ENCODE data around the gene SLC27A1. TPM values are rescaled to one million over a fixed set of nuclear protein-coding genes. Genes with fewer than 3 reads are reported as not detected.

SLC27A1 gene
- polyA plus RNA-seq = 1 to 10 TPM; 5.4 to 8.7 TPM

- Histone ChIP-seq H3K9me3 (ENCODE audit: control insufficient read depth in 2 of 2, insufficient read depth in 1 of 2, low read depth in 1 of 2, low read length in 1 of 2) (no peaks in the 10 kb centered on the region), H3K4me1 (ENCODE audit: control insufficient read depth in 2 of 2, insufficient read depth in 2 of 2, low read length in 1 of 2) (peaks cover 0 to 14% of the 10 kb centered on the region in 2 donors), H3K27me3 (ENCODE audit: control insufficient read depth in 1 of 2, insufficient read depth in 2 of 2, low read length in 2 of 2) (no peaks in the 10 kb centered on the region), H3K27ac (ENCODE audit: low read depth in 2 of 2, low read length in 1 of 2) (peak within 1 kb of the TSS; percentile 90 to 97), H3K4me3 (ENCODE audit: low read depth in 1 of 2, low read length in 2 of 2) (peak within 1 kb of the TSS; percentile 58 to 82), H3K36me3 (ENCODE audit: control insufficient read depth in 2 of 2, insufficient read depth in 2 of 2, low read length in 1 of 2) (no peaks in the 10 kb centered on the region)
- 0% methylated on average over 50 to 67 of the region's 67 CpGs for WGBS, 2 donors
These were observed at the start of gene SLC27A1 for GRCh38 chr19:17470068-17470841. SLC27A1 (plus strand) TSS chr19:17470524; CDS start chr19:17470541, 17 bp downstream.

- Histone ChIP-seq H3K9me3 (ENCODE audit: control insufficient read depth in 2 of 2, insufficient read depth in 1 of 2, low read depth in 1 of 2, low read length in 1 of 2) (no peaks in the 10 kb centered on the region), H3K4me1 (ENCODE audit: control insufficient read depth in 2 of 2, insufficient read depth in 2 of 2, low read length in 1 of 2) (peaks cover 0 to 2% of the 10 kb centered on the region in 2 donors), H3K36me3 (ENCODE audit: control insufficient read depth in 2 of 2, insufficient read depth in 2 of 2, low read length in 1 of 2) (peaks cover 0 to 8% of the 10 kb centered on the region in 2 donors), H3K27me3 (ENCODE audit: control insufficient read depth in 1 of 2, insufficient read depth in 2 of 2, low read length in 2 of 2) (no peaks in the 10 kb centered on the region), H3K4me3 (ENCODE audit: low read depth in 1 of 2, low read length in 2 of 2) (no peak overlapping the region), H3K27ac (ENCODE audit: low read depth in 2 of 2, low read length in 1 of 2) (no peak overlapping the region)
- WGBS, 2 donors = 97 to 99% methylated on average over 4 of the region's 4 CpGs
These were observed 48.4 kb upstream of the SLC27A1 start for GRCh38 chr19:17421942-17422341.

GRCh38 chr19:17423429-17424208, 46.7 kb upstream of the SLC27A1 start:
- Histone ChIP-seq H3K27ac (ENCODE audit: low read depth in 2 of 2, low read length in 1 of 2) (no peak overlapping the region), H3K4me3 (ENCODE audit: low read depth in 1 of 2, low read length in 2 of 2) (no peak overlapping the region)
- WGBS, 2 donors = 87 to 91% methylated on average over 20 of the region's 20 CpGs

GRCh38 chr19:17424743-17425365, 45.5 kb upstream of the SLC27A1 start:
- Histone ChIP-seq H3K27me3 (ENCODE audit: control insufficient read depth in 1 of 2, insufficient read depth in 2 of 2, low read length in 2 of 2) (no peaks in the 10 kb centered on the region), H3K4me3 (ENCODE audit: low read depth in 1 of 2, low read length in 2 of 2) (no peak overlapping the region), H3K4me1 (ENCODE audit: control insufficient read depth in 2 of 2, insufficient read depth in 2 of 2, low read length in 1 of 2) (peaks cover 0 to 2% of the 10 kb centered on the region in 2 donors), H3K9me3 (ENCODE audit: control insufficient read depth in 2 of 2, insufficient read depth in 1 of 2, low read depth in 1 of 2, low read length in 1 of 2) (no peaks in the 10 kb centered on the region), H3K27ac (ENCODE audit: low read depth in 2 of 2, low read length in 1 of 2) (no peak overlapping the region), H3K36me3 (ENCODE audit: control insufficient read depth in 2 of 2, insufficient read depth in 2 of 2, low read length in 1 of 2) (peaks cover 0 to 8% of the 10 kb centered on the region in 2 donors)
- 36 to 37% methylated on average over 27 of the region's 27 CpGs for WGBS, 2 donors

More at GRCh38 chr19:17423429-17424208, 46.7 kb upstream of the SLC27A1 start:
- H3K27me3 ChIP-seq (ENCODE audit: control insufficient read depth in 1 of 2, insufficient read depth in 2 of 2, low read length in 2 of 2) = no peaks in the 10 kb centered on the region
- H3K4me1 ChIP-seq (ENCODE audit: control insufficient read depth in 2 of 2, insufficient read depth in 2 of 2, low read length in 1 of 2) = peaks cover 0 to 2% of the 10 kb centered on the region in 2 donors
- no peaks in the 10 kb centered on the region for H3K9me3 ChIP-seq (ENCODE audit: control insufficient read depth in 2 of 2, insufficient read depth in 1 of 2, low read depth in 1 of 2, low read length in 1 of 2)
- peaks cover 0 to 8% of the 10 kb centered on the region in 2 donors for H3K36me3 ChIP-seq (ENCODE audit: control insufficient read depth in 2 of 2, insufficient read depth in 2 of 2, low read length in 1 of 2)

GRCh38 chr19:17429641-17430113, 40.6 kb upstream of the SLC27A1 start:
- Histone ChIP-seq H3K36me3 (ENCODE audit: control insufficient read depth in 2 of 2, insufficient read depth in 2 of 2, low read length in 1 of 2) (no peaks in the 10 kb centered on the region), H3K4me3 (ENCODE audit: low read depth in 1 of 2, low read length in 2 of 2) (no peak overlapping the region), H3K27ac (ENCODE audit: low read depth in 2 of 2, low read length in 1 of 2) (peak overlapping the region in 1 of 2 donors; percentile 28), H3K27me3 (ENCODE audit: control insufficient read depth in 1 of 2, insufficient read depth in 2 of 2, low read length in 2 of 2) (no peaks in the 10 kb centered on the region), H3K4me1 (ENCODE audit: control insufficient read depth in 2 of 2, insufficient read depth in 2 of 2, low read length in 1 of 2) (no peaks in the 10 kb centered on the region), H3K9me3 (ENCODE audit: control insufficient read depth in 2 of 2, insufficient read depth in 1 of 2, low read depth in 1 of 2, low read length in 1 of 2) (no peaks in the 10 kb centered on the region)
- 34 to 39% methylated on average over 17 of the region's 17 CpGs for WGBS, 2 donors

GRCh38 chr19:17431417-17431816, 38.9 kb upstream of the SLC27A1 start:
- no peaks in the 10 kb centered on the region for H3K27me3 ChIP-seq (ENCODE audit: control insufficient read depth in 1 of 2, insufficient read depth in 2 of 2, low read length in 2 of 2)
- no peaks in the 10 kb centered on the region for H3K4me1 ChIP-seq (ENCODE audit: control insufficient read depth in 2 of 2, insufficient read depth in 2 of 2, low read length in 1 of 2)
- WGBS, 2 donors = 89 to 91% methylated on average over 7 of the region's 7 CpGs
- H3K4me3 ChIP-seq (ENCODE audit: low read depth in 1 of 2, low read length in 2 of 2) = no peak overlapping the region
- no peaks in the 10 kb centered on the region for H3K36me3 ChIP-seq (ENCODE audit: control insufficient read depth in 2 of 2, insufficient read depth in 2 of 2, low read length in 1 of 2)
- no peak overlapping the region for H3K27ac ChIP-seq (ENCODE audit: low read depth in 2 of 2, low read length in 1 of 2)
- H3K9me3 ChIP-seq (ENCODE audit: control insufficient read depth in 2 of 2, insufficient read depth in 1 of 2, low read depth in 1 of 2, low read length in 1 of 2) = peaks cover 0 to 5% of the 10 kb centered on the region in 2 donors

GRCh38 chr19:17435218-17435617, 35.1 kb upstream of the SLC27A1 start:
- Histone ChIP-seq H3K36me3 (ENCODE audit: control insufficient read depth in 2 of 2, insufficient read depth in 2 of 2, low read length in 1 of 2) (no peaks in the 10 kb centered on the region), H3K27me3 (ENCODE audit: control insufficient read depth in 1 of 2, insufficient read depth in 2 of 2, low read length in 2 of 2) (no peaks in the 10 kb centered on the region), H3K4me1 (ENCODE audit: control insufficient read depth in 2 of 2, insufficient read depth in 2 of 2, low read length in 1 of 2) (no peaks in the 10 kb centered on the region), H3K9me3 (ENCODE audit: control insufficient read depth in 2 of 2, insufficient read depth in 1 of 2, low read depth in 1 of 2, low read length in 1 of 2) (peaks cover 0 to 6% of the 10 kb centered on the region in 2 donors), H3K4me3 (ENCODE audit: low read depth in 1 of 2, low read length in 2 of 2) (no peak overlapping the region), H3K27ac (ENCODE audit: low read depth in 2 of 2, low read length in 1 of 2) (no peak overlapping the region)
- 84 to 87% methylated on average over 7 of the region's 7 CpGs for WGBS, 2 donors

- H3K4me1 ChIP-seq (ENCODE audit: control insufficient read depth in 2 of 2, insufficient read depth in 2 of 2, low read length in 1 of 2) = no peaks in the 10 kb centered on the region
- no peak overlapping the region for H3K27ac ChIP-seq (ENCODE audit: low read depth in 2 of 2, low read length in 1 of 2)
- no peak overlapping the region for H3K4me3 ChIP-seq (ENCODE audit: low read depth in 1 of 2, low read length in 2 of 2)
- H3K36me3 ChIP-seq (ENCODE audit: control insufficient read depth in 2 of 2, insufficient read depth in 2 of 2, low read length in 1 of 2) = no peaks in the 10 kb centered on the region
- no peaks in the 10 kb centered on the region for H3K27me3 ChIP-seq (ENCODE audit: control insufficient read depth in 1 of 2, insufficient read depth in 2 of 2, low read length in 2 of 2)
- H3K9me3 ChIP-seq (ENCODE audit: control insufficient read depth in 2 of 2, insufficient read depth in 1 of 2, low read depth in 1 of 2, low read length in 1 of 2) = peaks cover 0 to 6% of the 10 kb centered on the region in 2 donors
- 96 to 97% methylated on average over 25 of the region's 25 CpGs for WGBS, 2 donors
These were observed 34.0 kb upstream of the SLC27A1 start for GRCh38 chr19:17436094-17436873.

GRCh38 chr19:17436874-17437267, 33.5 kb upstream of the SLC27A1 start:
- Histone ChIP-seq H3K4me1 (ENCODE audit: control insufficient read depth in 2 of 2, insufficient read depth in 2 of 2, low read length in 1 of 2) (no peaks in the 10 kb centered on the region), H3K9me3 (ENCODE audit: control insufficient read depth in 2 of 2, insufficient read depth in 1 of 2, low read depth in 1 of 2, low read length in 1 of 2) (peaks cover 0 to 6% of the 10 kb centered on the region in 2 donors), H3K27me3 (ENCODE audit: control insufficient read depth in 1 of 2, insufficient read depth in 2 of 2, low read length in 2 of 2) (no peaks in the 10 kb centered on the region), H3K36me3 (ENCODE audit: control insufficient read depth in 2 of 2, insufficient read depth in 2 of 2, low read length in 1 of 2) (no peaks in the 10 kb centered on the region), H3K4me3 (ENCODE audit: low read depth in 1 of 2, low read length in 2 of 2) (no peak overlapping the region), H3K27ac (ENCODE audit: low read depth in 2 of 2, low read length in 1 of 2) (no peak overlapping the region)
- WGBS, 2 donors = 73 to 77% methylated on average over 7 of the region's 7 CpGs
